DMS 273 treated with DMSO at 0.1 percent for 48 hours (cell line): ENCODE data around the gene CERK.

Source experiments
- DNase-seq: peaks from one replicate; lab custom pipeline; 2025; lab: John Stamatoyannopoulos, UW

The CERK gene

DNA sequence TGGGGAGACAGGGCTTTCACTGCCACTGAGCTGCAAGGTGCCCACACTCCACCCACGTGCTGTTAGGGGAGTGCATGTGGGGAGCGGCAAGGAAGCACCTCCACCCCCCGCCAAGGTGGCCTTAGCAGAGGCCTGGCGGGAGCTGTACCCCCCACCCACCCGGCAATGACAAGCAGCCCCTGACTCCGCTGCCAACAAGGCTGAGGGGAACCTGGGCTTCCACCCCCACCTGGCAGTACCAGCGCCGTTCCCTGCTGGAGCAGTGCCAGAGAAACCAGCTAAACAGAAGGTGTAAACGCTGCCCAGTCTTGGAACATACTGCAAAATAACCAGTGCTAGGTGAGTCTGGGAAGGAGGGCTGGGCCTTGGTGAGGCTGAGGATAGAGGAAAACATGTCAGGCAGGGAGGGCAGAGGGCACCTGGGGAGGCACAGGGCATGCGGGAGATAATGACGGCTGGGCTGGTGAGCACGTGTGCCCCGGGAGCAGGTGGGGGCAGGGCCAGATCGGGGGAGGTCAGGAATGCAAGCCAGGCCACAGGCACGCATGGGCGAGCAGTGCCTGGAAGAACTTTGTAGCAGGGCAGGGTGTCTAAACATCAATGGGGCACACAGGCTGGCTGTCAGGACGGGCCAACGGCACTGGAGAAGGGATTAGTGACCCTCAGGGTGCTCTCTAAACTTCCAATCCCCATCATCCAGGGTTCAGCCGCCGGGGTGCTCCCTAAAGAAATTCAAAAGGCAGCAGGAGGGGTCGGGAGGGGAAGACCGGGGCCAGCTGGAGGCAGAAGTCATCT is 6.6 kb downstream of the CERK start:
- peak; percentile 6 for DNase-seq

GRCh38 chr22:46730568-46731245 is 7.3 kb downstream of the CERK start:
- no peak for DNase-seq

- no peak for DNase-seq
Measured at GRCh38 chr22:46728470-46728869, 9.6 kb downstream of the CERK start.

DNA sequence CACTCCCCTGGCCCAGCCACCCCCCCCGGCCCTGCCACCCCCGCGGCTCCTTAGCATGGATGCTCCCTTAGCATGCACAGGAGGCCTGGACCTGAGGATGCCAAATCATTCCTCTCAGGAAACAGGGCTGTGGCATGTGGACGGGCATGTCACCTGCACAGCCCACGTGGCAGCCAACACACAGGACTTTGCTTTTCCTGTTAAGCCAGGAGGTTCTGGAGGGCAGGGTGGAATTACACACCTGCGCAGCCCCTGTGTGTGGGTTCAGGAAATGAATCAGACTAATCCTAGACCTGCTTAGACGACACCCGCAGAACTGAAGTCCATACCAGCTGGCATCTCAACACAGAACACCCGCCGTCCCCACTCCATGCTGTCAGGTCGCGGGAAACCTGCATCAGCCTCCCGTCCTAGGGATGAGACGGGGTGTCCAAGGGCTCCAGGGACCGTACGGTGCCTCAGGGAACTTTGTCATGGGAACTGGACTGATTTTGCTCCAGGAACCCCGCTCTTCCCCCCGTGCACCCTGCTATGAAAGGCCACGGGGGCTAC is 10.2 kb downstream of the CERK start:
- no peak for DNase-seq

DNA sequence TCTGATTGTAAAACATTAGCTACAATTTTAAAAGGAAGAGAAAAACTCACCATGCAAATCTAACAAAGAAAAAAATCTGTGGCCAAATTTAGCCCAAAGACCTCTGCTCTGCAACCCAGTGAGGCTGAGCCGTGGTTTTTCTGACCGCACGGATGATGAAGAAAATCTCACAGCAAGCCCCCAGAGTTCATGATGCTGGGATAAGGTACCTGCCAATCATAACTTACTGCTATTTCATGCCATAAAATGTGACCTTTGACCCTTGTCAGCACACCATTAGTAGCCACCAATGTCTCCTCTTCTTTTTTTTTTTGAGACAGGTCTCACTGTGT is 11.1 kb downstream of the CERK start:
- DNase-seq, result no peak

DNA sequence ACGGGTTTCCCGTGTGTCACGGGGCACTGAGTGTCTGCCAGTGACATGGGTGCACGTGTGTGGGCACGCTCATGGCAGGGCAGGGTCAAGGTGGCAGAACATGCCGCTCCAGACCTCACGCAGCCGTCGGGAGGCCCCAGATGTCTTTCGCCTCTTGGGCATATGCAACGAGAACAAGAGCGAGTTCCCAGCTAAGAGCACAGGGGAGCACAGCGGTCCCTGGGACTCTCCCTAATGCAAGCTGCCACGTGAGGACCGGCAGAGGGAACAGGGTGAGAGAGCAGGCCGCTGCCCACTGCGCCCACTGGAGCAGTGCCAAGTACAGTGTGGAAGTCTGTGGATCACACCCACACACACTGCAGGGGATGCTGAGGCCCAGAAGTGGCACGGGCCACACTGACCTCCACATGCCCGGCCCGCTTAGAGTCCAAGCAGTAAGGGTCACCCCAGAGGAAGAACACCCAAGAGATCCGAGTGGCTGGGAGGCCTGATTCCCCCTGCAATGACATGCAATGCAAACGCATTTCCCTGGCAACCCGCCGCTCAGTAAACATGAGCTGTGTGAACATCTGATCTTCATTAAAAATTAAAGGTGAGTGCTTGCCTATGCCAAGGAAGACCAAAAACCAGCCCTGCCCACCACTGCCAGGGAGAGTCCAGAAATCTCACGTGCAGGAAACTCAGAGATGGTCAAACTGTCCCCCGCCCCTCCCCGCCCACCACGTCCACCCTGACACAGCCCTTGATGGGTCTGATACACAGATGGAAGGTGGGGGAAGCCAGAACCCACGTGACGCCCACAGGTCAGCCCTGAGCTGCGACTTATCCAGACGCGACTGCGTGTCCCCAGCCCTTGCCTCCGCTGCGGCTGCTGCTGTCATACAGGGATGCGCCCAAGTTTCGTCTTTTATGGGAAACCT is 11.7 kb downstream of the CERK start:
- no peak for DNase-seq

DNA sequence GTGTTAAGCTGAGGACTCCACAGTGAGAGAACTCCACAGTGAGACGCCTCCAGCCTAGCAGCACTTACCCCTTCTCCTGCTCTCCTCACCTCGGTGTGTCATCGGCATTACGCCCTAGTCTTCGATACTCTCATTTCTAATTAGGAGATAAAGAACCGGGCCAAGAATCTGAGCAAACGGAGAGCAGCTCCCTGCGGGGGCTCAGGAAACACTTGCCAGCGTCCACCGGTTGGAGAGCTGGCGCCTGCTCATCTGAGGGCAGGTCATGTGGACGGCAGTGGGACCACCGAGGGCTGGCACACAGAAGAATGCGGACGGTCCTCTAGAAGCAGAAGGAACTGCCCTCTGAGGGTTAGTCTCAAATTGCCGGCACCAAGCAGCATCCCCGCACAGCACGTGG is 13.0 kb downstream of the CERK start:
- no peak for DNase-seq

DNA sequence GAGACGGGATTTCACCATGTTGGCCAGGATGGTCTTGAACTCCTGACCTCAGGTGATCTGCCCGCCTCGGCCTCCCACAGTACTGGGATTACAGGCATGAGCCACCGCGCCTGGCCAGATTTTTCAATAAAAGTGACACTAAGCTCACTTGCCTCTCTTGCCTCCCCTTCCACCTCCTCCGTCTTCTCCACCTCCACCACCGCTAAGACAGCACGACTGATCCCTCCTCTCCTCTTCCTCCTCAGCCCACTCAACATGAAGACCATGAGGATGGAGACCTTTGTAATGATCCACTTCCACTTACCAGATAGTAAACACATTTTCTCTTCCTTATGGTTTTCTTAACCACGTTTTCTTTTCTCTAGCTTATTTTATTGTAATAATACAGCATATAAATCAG is 14.2 kb downstream of the CERK start:
- no peak for DNase-seq

DNA sequence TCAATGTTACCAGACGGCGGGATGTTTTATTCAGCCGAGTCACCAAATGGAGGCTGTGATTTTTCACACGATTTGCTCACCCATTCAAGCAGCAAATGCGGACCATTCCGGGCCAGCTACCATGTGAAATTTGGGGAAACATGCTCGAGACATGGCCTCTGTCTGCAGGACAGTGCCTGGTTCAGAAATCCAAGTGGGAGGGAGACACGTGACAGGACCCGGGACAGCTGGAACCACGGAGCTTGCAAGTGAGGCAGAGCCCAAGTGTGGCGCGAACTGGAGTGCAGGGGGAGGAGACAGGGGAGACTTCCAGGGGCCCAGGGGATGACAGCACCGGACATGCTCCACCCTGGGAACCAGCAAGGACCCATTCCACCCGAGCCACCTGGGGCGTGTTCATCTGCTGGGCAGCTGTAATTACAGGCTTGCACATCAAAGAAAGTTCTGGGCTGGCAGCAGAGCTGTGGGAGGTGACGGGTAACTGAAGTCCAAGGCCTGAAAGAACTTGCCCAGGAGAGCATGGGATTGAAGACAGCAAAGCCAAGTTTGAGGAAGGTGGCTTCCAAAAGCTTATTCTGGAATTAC is 16.5 kb downstream of the CERK start:
- DNase-seq, result no peak

GRCh38 chr22:46719921-46720320 is 18.1 kb downstream of the CERK start:
- DNase-seq, result no peak

GRCh38 chr22:46714550-46714949 is 23.5 kb downstream of the CERK start:
- no peak for DNase-seq

DNA sequence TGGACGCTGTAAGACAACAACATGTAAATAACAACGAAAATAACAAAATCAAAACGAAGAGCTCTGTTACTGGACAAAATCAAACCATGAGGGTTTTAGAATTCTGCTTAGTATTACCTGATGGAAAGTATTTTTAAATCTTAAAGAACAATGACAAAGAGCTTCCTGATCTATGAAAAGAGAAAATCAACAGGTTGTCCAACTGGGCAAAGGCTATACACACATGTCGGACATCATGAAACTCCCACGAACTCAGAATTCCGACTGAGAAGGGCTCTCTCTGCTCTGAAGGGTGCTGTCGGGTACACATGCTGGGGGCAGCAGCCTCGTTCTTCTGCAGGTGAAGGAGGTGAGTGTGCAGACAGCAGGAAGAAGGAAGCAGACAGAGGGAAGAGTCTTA is 25.8 kb downstream of the CERK start:
- no peak for DNase-seq

GRCh38 chr22:46710806-46711205 is 27.2 kb downstream of the CERK start:
- DNase-seq, result no peak

GRCh38 chr22:46708766-46709330 is 29.2 kb downstream of the CERK start:
- DNase-seq, result no peak

DNA sequence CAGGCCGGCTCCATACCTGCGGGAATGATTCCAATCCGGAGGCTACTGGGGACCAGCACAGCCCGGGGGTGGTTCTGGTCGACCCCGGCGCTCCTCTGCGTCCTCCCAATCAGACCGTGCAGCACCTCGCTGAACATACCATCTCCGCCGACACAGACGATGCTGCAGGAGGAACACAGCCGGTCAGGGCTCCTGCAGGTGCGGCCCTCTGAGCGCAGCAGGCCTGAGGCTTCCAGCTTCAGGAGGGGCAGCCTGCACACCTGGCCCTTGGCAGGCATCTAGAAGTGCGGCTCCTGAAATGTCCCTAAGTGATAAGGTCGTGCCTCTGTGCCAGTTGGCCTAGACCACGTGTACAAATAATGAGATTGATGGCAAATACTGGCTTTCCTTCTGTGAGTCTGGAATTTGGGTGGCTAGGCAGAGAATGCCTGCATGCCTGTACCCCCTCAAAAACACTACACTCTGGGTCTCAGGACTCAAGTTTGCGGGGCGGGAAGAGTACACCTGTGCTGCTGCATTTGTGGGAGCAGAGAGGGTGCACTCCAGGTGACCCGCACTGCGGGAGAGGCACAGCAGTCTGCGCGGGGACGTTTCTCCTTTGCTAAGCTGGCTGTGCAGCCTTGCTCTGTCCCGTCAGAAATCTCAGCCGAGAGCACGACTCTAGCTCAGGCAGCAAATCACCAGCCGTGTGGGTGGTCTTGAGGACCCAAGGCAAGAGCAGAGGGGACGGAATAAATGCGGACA is 30.1 kb downstream of the CERK start:
- DNase-seq, result no peak

DNA sequence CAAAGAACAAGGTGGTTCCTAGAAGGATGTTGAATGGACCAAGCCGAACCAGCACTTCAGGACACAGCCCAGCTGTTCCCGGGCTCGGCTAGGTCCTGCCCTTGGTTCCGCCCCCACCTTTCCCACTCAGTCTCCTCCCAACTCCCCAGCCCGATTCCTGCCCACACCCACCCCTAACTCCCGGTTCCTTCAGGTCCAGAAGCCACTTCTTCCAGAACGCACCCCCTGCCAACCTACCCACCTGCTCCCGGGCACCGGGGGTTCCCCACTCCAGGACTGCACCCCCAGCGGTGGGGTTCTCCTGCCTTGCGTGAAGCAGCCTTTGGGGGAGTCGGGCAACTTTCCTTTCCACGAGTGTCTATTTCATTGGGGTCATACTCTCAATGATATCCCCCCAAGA is 30.7 kb downstream of the CERK start:
- no peak for DNase-seq

DNA sequence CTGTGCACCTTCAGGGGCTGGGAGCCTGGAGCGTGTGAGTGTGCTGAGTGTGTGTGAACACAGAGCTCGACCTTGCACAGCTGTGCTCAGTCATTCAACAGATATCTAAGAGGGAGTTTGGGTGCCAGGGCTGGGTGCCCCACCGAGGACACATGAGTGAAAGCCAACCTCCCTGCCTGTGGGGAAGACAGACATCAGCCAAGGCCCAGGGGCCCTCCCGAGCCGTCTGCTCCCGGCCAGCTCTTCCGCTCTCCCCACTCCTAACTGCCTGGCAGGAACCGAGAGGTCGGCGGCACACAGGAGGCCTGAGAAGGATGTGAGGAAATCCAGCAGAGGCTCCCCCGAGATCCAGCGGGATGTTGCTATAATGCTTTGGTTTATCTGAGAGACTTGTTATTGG is 32.0 kb downstream of the CERK start:
- DNase-seq, result no peak

DNA sequence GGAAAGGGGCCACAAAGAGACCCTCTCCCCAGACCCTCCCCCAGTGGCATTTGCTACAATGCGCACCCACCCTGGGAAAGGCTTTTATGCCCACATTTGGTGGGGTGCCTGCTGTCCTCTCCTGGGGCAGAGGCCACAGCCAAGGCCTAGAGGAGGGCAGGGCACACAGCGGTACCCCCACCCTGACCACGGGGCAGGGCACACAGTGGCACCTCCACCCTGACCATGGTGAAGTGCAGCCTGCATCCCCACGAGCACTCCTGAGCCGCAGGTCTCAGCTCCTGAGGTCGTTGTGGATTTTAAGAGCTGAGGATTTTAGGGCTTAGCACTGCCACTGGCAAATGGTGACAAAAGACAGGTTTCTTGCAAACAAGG is 34.1 kb downstream of the CERK start:
- no peak for DNase-seq

GRCh38 chr22:46703171-46703995 is 34.7 kb downstream of the CERK start:
- no peak for DNase-seq

DNA sequence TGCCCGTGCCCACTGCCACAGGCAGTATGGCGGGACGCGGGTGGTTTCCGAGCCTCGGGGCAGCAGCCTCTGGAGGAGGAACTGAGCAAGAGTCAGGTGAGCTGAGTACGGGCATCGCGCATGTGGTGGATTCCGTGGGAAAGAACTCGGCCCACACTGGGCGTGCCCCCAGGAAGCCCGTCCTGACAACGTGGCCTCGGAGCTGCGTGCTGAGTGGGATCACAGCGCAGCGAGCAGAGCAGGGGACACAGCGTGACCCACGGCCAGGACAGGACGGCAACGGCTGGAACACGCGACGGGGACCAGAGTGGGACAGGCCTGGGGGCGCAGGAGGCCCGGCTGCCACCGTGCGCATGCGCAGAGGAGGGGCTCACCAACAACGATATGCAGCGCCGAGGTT is 36.8 kb downstream of the CERK start:
- no peak for DNase-seq
